T-helper 22 cell (primary cell): ENCODE measurements around the gene AGBL2.
A peak's percentile ranks its signal among the peaks of the same experiment; 100 is the strongest.
"Not testable (repeated sequence)": the region's sequence is repeated elsewhere in the genome, so short reads cannot be mapped to it uniquely, and the experiment has no call there.

Experiments used
- DNase-seq: peaks from one replicate; pipeline ENCODE4 v3.0.0-alpha.2; 2020; ENCODE audit warnings: low read depth

Gene AGBL2

GRCh38 chr11:47689480-47689879, 25.7 kb downstream of the AGBL2 start:
- DNase-seq, result no peak

DNA sequence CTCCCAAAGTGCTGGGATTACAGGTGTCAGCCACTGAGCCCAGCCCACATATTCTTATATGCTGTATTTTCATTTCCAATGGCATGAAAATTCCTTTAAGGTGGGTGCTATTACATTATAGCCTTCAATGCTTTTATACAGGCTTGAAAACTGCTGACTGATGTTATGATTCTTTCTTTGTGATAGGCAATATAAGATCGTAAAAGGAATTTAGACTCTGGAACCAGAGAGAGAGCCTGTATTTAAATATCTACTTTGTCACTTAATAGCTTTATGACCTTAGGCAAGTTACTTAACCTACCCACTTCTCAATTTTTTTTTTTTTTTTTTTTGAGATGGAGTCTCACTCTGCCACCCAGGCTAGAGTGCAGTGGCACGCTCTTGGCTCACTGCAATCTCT, 26.2 kb downstream of the AGBL2 start:
- no peak for DNase-seq

DNA sequence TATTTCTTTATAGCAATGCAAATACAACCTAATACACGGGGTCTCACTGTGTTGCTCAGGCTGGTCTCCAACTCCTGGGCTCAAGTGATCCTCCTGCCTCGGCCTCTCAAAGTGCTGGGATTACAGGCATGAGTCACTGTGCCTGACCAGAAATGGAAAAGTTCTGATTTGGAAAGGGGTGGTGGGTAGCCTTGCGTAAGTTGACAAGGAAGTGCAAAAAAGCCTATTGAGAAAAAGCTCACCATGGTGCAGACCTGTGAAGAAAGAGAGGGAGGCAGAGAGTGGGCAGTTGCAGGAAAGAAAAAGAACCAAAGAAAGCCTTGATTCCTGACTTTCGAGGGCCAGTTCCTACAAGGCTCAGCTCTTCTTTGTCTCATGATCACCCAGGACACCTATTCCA, 27.1 kb downstream of the AGBL2 start:
- DNase-seq, result no peak

- not testable (repeated sequence) for DNase-seq
These were observed 28.5 kb downstream of the AGBL2 start for GRCh38 chr11:47686704-47687103.

GRCh38 chr11:47686151-47686550, 29.0 kb downstream of the AGBL2 start:
- no peak for DNase-seq

- no peak for DNase-seq
These were observed 39.3 kb downstream of the AGBL2 start for GRCh38 chr11:47675851-47676250.

- DNase-seq, result no peak
These were observed 42.9 kb downstream of the AGBL2 start for GRCh38 chr11:47672283-47672730.

DNA sequence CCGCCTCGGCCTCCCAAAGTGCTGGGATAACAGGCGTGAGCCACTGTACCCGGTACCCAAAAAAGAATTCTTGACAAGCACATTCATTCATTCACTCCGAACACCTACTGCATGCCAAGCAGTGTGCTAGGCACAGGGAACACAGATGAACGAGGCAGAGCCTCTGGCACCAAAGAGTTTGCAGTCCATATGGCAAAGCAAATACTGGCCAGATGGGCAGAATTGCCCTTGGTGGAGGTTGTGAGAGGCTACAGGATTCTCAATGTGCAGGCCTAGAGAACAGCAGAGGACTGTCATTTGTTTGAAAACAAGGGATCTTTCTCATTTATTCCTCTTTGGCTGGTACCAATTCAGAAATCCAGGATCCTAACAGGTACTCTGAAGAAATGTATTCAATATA, 45.3 kb downstream of the AGBL2 start:
- DNase-seq, result no peak

DNA sequence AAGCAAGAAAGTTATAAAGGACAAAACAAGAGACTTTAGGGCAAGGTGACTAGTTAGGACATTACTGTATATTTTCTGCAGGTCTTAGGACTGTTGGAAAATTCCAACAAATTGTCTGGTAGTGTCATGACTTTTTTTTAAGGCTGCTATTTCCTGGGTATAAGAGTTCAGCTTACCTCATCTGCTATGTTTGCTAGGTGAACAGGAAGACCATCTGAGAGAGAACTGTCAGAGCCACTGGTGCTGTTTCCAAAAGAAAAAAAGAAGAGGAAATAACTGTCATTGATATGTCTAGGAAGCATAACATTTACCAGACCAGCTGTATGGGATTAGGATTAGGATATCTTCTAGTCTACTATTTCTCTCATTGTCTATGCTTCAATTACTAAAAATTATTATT, 46.5 kb downstream of the AGBL2 start:
- DNase-seq, result no peak

GRCh38 chr11:47667555-47667954, 47.6 kb downstream of the AGBL2 start:
- no peak for DNase-seq

DNA sequence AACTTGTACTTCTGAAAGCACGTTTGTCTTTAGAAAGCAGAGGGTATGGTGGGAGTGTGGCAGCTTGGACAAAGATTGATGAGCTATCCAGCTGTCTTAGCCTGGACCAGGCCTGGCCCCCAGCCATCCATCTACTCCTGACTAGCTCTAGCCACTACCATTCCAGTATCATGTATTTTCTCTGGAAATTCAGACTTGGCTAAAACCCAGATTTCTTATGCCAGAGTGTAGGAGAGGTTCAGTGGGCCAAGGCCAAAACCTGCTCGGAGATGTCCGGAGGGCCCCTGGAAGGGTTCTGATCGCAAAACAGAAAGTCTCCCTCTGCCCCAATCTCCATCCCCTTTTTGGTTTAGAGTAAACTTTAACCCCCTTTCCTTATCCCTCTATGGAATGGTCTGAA, 48.0 kb downstream of the AGBL2 start:
- DNase-seq, result no peak

DNA sequence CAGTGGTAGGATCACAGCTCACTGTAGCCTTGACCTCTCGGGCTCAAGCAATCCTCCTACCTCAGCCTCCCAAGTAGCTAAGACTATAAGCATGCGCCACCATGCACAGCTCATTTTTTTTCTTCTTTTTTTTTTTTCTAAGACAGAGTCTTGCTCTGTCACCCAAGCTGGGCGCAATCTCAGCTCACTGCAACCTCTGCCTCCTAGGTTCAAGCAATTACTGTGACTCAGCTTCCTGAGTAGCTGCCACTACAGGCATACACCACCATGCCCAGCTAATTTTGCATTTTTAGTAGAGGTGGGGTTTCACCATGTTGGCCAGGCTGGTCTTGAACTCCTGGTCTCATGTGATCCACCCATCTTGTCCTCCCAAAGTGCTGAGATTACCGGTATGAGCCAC, 50.2 kb downstream of the AGBL2 start:
- not testable (repeated sequence) for DNase-seq

DNA sequence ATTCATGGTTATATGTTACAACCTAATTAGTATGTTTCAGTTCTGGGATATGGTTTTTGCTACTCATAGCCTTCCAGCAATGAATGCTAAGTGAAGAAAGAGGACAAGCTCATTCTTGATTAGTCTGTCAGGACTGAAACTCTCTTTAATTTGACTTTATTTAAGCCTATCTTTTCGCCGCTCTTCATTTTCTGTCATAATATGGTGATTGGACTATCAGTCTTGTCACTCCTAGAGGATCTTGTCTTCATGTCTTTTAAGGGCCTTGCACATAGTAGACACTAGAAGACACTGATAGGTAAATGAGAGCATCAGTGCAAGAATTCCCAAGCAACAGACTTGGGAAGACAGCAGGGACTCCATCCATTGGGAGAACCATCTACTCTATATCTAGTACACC, 53.9 kb downstream of the AGBL2 start:
- DNase-seq, result no peak

GRCh38 chr11:47659276-47659675, 55.9 kb downstream of the AGBL2 start:
- DNase-seq, result no peak

DNA sequence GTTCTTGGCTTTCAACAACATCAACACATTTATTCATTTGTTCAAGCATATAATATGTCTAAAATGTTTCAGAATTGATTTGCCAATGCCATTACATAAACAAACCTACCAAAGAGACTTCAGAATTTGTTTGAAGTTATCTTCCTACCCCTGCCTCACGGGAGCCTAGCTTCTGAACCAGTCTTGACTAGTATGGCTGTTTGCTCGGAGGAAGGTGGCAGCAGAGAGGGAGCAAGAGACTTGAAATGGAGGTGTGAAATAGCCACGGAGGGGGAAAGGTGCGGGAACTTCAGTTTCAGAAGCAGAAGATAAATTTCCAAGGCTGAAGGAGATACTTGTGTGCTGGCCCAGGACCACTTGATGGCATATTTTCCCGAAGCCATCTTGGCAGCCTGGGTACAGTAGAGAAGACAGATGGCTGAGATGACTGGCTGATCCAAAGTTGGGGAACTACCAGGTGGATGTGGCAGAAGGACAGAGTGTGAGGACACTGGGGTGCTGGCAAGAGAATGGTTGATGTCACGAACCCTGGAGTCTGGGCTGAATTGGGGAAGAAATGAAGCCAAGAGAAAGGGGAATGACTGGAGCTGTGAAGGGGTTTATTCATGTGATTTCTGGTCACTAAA, 58.8 kb downstream of the AGBL2 start:
- DNase-seq, result no peak

- DNase-seq, result no peak
These were observed 63.2 kb downstream of the AGBL2 start for GRCh38 chr11:47651818-47652469.

DNA sequence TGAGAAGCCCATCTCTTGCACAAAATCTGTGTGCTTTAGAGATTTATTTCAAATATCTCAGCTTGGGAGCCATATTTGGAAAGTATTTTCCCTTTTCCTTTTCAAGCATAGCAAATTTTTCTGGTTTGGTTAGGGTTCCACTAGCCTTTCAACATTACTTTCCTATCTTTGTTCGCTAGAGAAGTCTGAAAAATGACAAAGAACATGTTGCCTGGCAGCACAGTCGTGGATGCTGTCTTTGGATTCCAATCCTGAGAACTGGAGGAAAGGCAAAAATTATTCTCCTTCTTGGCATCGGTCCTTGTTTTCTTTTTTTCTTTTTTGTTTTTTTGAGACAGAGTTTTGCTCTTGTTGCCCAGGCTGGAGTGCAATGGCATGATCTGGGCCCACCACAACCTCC, 65.9 kb downstream of the AGBL2 start:
- no peak for DNase-seq

GRCh38 chr11:47646019-47646418, 69.2 kb downstream of the AGBL2 start:
- DNase-seq, result no peak

GRCh38 chr11:47645500-47645899, 69.7 kb downstream of the AGBL2 start:
- DNase-seq, result no peak

GRCh38 chr11:47642099-47642855, 72.9 kb downstream of the AGBL2 start, which contains the start of gene MTCH2:
Gene MTCH2, minus strand, starts transcription at chr11:47642559. Its CDS starts 94 bp downstream, at chr11:47642465.
- DNase-seq, result peak; percentile 90

GRCh38 chr11:47641600-47642098, 73.5 kb downstream of the AGBL2 start:
- no peak for DNase-seq

DNA sequence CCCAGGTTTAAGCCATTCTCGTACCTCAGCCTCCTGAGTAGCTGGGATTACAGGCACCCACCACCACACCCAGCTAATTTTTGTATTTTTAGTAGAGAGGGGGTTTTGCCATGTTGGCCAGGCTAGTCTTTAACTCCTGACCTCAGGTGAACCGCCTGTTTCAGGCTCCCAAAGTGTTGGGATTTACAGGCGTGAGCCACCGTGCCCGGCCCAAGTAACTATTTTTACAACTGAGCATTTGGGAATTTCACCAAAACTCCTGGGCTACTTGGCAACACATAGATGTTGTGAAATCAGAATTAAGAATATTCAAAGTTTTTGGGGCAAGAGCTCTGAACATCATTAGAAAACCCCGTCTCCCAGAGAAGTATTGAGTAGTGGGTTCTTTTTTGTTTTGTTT, 74.7 kb downstream of the AGBL2 start:
- DNase-seq, result not testable (repeated sequence)

- not testable (repeated sequence) for DNase-seq
These were observed 78.8 kb downstream of the AGBL2 start for GRCh38 chr11:47636331-47636730.
